Measurements from ENCODE around the gene FTL. TPM values are rescaled to one million over a fixed set of nuclear protein-coding genes. Genes with fewer than 3 reads are reported as not detected.

FTL gene
- total RNA-seq, 3 donors from 2014 or later, result 1,659 to 1,792 (median 1,691) TPM

DNA sequence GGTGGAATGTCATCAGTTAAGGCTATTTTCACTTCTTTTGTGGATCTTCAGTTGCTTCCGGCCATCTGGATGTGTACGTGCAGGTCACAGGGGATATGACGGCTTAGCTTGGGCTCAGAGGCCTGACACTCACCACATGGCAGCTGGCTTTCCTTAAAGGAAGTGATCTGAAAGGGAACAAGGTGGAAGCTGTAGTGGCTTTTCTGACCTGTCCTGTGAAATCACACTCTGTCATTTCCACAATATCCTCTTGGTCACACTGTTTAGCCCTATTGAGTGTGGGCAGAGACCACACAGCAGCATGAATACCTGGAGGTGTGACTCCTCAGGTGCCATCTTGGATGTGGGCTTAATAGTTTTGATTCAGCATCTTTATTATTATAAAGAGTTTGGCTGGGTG, 14.9 kb upstream of the FTL start:
- no peak for ATAC-seq
- TF ChIP-seq, protein P1, sequence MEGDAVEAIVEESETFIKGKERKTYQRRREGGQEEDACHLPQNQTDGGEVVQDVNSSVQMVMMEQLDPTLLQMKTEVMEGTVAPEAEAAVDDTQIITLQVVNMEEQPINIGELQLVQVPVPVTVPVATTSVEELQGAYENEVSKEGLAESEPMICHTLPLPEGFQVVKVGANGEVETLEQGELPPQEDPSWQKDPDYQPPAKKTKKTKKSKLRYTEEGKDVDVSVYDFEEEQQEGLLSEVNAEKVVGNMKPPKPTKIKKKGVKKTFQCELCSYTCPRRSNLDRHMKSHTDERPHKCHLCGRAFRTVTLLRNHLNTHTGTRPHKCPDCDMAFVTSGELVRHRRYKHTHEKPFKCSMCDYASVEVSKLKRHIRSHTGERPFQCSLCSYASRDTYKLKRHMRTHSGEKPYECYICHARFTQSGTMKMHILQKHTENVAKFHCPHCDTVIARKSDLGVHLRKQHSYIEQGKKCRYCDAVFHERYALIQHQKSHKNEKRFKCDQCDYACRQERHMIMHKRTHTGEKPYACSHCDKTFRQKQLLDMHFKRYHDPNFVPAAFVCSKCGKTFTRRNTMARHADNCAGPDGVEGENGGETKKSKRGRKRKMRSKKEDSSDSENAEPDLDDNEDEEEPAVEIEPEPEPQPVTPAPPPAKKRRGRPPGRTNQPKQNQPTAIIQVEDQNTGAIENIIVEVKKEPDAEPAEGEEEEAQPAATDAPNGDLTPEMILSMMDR (IDR thresholded peaks at IDR 0.05), result no peak
- peaks cover 4% of the 10 kb centered on the region for H3K4me1 ChIP-seq (ENCODE audit: low read depth)
- no peak overlapping the region for H3K4me3 ChIP-seq
- H3K36me3 ChIP-seq (ENCODE audit: low read depth), result no peaks in the 10 kb centered on the region
- intact Hi-C loops (cut with DNase I, micrococcal nuclease), result no loop called here
- peaks cover 5% of the 10 kb centered on the region for H3K9me3 ChIP-seq
- DNase-seq, result no peak

DNA sequence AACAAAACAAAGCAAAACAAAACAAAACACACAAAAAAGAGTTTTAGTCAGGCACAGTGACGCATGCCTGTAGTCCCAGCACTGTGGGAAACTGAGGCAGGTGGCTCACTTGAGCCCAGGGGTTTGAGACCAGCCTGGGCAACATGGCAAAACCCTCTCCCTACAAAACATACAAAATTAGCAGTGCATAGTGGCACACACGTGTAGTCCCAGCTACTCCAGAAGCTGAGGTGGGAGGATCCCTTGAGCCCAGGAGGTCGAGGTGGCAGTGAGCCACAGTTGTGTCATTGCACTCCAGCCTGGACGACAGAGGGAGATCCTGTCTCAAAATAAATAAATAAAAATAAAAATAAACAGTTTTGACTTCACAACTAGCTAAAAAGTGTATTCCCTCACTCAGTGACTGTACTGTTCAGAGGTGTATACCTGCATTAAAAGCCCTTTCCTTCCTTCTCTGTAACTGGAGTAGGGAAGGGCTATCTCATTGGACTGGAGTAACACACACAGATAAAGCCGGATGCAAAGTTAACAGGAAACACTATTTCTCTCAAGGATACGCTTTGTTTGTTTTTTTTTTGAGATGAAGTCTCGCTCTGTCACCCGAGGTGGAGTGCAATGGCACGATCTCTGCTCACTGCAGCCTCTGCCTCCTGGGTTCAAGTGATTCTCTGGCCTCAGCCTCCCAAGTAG, 14.1 kb upstream of the FTL start:
- TF ChIP-seq, protein P1 (IDR thresholded peaks at IDR 0.05), result no peak
- Histone ChIP-seq H3K4me3 (no peak overlapping the region), H3K4me1 (ENCODE audit: low read depth) (peaks cover 10% of the 10 kb centered on the region), H3K9me3 (peaks cover 5% of the 10 kb centered on the region), H3K36me3 (ENCODE audit: low read depth) (no peaks in the 10 kb centered on the region)
- DNase-seq, result no peak
- intact Hi-C loops (cut with DNase I, micrococcal nuclease), result no loop called here
- peak; percentile 43 for ATAC-seq

DNA sequence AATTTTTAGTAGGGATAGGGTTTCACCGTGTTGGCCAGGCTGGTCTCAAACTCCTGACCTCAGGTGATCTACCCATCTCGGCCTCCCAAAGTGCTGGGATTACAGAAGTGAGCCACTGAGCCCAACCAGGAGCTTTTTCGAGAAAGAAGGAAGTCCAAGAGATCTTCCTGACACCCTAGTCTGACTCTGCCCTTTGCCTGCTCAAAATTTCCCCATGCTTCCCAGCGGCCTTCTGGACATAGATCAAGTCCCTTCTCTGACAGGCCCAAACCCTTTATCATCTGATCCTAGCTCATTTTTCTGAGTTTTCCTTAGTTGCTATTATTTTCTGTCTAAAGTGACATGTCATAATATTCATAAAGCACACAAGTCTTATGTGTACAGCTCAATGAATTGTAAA, 12.0 kb upstream of the FTL start:
- Histone ChIP-seq H3K4me1 (ENCODE audit: low read depth) (peaks cover 13% of the 10 kb centered on the region), H3K4me3 (no peak overlapping the region), H3K9me3 (no peaks in the 10 kb centered on the region), H3K36me3 (ENCODE audit: low read depth) (no peaks in the 10 kb centered on the region)
- DNase-seq, result no peak
- intact Hi-C loops (cut with DNase I, micrococcal nuclease), result no loop called here
- ATAC-seq, result no peak
- TF ChIP-seq, protein P1 (IDR thresholded peaks at IDR 0.05), result no peak

DNA sequence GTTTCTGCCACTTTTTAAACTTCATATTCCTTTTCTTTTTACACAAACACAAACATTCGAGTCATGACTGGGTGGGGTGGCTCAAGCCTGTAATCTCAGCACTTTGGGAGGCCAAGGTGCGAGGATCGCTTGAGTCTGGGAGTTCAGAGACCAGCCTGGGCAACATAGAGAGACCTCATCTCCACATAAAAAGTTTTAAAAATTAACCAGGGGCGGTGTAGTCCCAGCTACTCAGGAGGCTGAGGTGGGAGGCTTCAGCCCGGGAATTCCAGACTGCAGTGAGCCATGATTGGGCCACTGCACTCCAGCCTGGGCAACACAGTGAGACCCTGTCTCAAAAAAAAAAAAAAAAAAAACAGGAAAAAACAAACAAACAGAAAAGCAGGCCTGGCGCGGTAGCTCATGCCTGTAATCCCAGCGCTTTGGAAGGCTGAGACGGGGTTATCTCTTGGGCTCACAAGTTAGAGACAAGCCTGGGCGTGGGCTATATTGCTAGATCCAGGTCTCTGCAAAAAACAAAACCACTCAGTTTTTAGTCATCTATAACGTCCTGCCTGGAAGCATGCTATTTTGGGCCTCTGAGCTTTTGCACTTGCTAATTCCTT, 11.0 kb upstream of the FTL start:
- TF ChIP-seq, protein P1 (IDR thresholded peaks at IDR 0.05), result no peak
- peak; percentile 28 for ATAC-seq
- H3K4me3 ChIP-seq, result no peak overlapping the region
- no peaks in the 10 kb centered on the region for H3K36me3 ChIP-seq (ENCODE audit: low read depth)
- intact Hi-C loops (cut with DNase I, micrococcal nuclease), result no loop called here
- peak in 2 of 3 donors; percentile 46 to 47 for DNase-seq
- no peaks in the 10 kb centered on the region for H3K9me3 ChIP-seq
- H3K4me1 ChIP-seq (ENCODE audit: low read depth), result peaks cover 13% of the 10 kb centered on the region

DNA sequence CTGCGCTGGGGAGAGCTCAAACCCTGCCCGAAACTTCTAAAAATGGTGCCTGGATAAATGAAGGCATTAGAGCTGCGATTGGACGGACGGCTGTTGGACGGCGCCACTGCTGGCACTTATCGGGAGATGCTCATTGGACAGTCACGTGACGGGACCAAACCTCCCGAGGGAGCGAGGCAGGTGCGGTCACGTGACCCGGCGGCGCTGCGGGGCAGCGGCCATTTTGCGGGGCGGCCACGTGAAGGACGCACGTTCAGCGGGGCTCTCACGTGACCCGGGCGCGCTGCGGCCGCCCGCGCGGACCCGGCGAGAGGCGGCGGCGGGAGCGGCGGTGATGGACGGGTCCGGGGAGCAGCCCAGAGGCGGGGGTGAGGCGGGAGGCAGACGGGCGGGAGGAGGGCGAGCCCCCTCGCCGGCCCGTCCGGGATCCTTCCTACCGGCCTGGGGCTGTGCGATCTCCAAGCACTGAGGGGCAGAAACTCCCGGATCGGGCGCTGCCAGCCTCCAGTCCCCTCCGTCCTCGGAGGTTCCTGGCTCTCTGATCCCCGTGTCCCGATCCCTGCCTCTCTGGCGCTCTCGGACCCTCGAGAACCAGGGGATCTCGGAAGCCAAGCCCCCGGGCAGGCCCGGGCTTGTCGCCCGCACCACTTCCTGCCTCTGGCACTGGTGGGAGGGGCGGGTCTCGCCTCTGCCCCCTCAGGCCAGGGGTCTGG, 10.4 kb upstream of the FTL start, which contains the start of gene BAX:
TSS of gene BAX (plus strand) at position 281 of the 713 bp plus-strand sequence. CDS start at position 335, 54 bp downstream.
- DNase-seq (peak; percentile 98 to 99 (median 98)), ATAC-seq (peak; percentile 92)
- intact Hi-C loops (cut with DNase I, micrococcal nuclease), result no loop called here
- TF ChIP-seq, protein P1 (IDR thresholded peaks at IDR 0.05), result no peak
- Histone ChIP-seq H3K4me1 (ENCODE audit: low read depth) (peaks cover 13% of the 10 kb centered on the region), H3K4me3 (peak within 1 kb of the TSS; percentile 81), H3K36me3 (ENCODE audit: low read depth) (no peaks in the 10 kb centered on the region), H3K9me3 (no peaks in the 10 kb centered on the region)

Data from mucosa of descending colon (tissue), 3 donors.